Measurements from ENCODE around the gene PLAC9. TPM values are rescaled to one million over a fixed set of nuclear protein-coding genes. Genes with fewer than 3 reads are reported as not detected.

PLAC9 gene
- total and polyA plus RNA-seq, 2 experiments from 2014 or later = 1.9 TPM; not detected in 1

DNA sequence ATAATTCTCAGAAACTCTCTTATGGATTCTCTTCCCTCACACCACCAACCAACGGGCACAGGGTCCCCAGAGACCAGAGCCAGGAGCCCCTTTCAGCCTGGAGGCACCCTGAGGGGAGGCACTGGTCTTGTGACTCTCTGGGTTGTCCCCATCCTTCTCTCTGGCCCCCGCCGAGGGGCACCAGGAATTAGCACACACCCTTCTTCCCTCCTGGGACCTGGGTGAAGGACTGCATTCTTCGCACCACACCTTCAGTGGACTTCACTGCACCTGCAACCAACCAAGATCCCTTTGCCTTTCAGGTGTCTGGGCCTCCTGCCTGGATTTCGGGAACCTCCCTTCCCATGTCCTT lies 22.1 kb downstream of the PLAC9 start:
- Histone ChIP-seq H3K27me3 (no peaks in the 10 kb centered on the region), H3K9me3 (ENCODE audit: low read depth) (no peaks in the 10 kb centered on the region), H3K4me1 (ENCODE audit: low read depth) (no peaks in the 10 kb centered on the region), H3K36me3 (peaks cover 8% of the 10 kb centered on the region), H3K27ac (no peak overlapping the region), H3K4me3 (no peak overlapping the region)
- no peak for DNase-seq (ENCODE audit: low read depth in 1 of 2, low spot score in 1 of 2)
- TF ChIP-seq, protein P1, sequence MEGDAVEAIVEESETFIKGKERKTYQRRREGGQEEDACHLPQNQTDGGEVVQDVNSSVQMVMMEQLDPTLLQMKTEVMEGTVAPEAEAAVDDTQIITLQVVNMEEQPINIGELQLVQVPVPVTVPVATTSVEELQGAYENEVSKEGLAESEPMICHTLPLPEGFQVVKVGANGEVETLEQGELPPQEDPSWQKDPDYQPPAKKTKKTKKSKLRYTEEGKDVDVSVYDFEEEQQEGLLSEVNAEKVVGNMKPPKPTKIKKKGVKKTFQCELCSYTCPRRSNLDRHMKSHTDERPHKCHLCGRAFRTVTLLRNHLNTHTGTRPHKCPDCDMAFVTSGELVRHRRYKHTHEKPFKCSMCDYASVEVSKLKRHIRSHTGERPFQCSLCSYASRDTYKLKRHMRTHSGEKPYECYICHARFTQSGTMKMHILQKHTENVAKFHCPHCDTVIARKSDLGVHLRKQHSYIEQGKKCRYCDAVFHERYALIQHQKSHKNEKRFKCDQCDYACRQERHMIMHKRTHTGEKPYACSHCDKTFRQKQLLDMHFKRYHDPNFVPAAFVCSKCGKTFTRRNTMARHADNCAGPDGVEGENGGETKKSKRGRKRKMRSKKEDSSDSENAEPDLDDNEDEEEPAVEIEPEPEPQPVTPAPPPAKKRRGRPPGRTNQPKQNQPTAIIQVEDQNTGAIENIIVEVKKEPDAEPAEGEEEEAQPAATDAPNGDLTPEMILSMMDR (IDR thresholded peaks at IDR 0.05; ENCODE audit: low read depth, low read length) = no peak

DNA sequence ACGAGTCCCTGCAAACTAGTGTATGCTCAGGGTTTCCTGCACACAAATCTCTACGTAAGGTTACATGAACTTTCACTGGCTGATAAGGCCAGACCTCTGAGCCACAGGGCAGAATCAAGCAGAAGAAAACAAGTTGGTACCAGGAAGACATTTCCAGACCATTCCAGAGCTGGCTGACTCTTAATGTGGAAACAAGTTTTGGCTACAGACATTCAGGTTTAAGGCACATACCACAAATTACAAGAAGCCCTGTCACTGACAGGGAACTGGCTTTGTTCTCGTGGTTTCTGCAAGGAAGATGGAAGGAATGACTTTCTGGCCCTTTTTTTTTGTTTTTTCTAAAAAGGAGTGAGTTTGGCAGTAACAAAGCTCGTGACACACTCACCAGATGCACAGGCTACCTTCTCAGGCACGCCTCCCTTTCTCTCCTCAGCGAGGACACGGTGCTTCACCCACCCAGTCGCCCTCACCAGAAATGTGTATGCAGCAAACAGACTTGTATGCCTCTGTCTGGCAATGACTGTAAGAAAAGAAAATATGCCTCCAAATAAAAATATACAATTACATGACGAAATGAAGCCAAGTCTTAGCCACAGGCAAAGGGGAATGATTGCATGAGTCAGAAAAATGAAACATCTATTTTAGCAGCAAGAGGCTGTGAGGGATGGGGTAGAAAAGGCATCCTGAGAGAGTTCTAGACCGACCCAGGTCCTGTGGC lies 22.6 kb downstream of the PLAC9 start:
- TF ChIP-seq, protein P1 (IDR thresholded peaks at IDR 0.05; ENCODE audit: low read depth, low read length) = no peak
- Histone ChIP-seq H3K36me3 (peaks cover 8% of the 10 kb centered on the region), H3K4me1 (ENCODE audit: low read depth) (no peaks in the 10 kb centered on the region), H3K9me3 (ENCODE audit: low read depth) (no peaks in the 10 kb centered on the region), H3K27me3 (no peaks in the 10 kb centered on the region), H3K27ac (no peak overlapping the region), H3K4me3 (no peak overlapping the region)
- DNase-seq (ENCODE audit: low read depth in 1 of 2, low spot score in 1 of 2) = peak in 1 of 2 donors; percentile 94

DNA sequence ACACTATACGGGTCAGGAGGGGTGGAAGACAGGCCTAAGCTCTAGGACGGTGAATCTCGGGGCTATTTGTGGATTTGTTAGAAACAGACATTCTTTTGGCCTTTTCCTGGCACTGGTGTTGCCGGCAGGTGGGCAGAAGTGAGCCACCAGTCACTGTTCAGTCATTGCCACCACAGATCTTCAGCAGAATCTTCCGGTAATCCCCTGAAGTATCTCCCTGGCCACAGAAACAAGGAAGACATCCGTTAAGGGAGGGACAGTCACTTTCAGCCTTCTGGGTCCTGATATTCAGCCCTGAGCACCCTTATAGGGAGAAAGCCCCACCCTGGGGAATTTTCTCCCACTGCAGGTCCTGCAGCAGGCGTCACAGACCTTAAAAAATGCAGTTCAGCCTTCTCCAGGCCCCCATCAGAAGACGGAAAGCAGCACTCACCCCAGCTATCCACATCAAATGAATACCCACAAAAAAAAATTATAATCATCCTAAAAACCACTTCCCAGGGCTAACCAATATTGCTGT lies 23.2 kb downstream of the PLAC9 start:
- Histone ChIP-seq H3K9me3 (ENCODE audit: low read depth) (no peaks in the 10 kb centered on the region), H3K27ac (no peak overlapping the region), H3K4me1 (ENCODE audit: low read depth) (no peaks in the 10 kb centered on the region), H3K4me3 (no peak overlapping the region), H3K27me3 (no peaks in the 10 kb centered on the region), H3K36me3 (peaks cover 8% of the 10 kb centered on the region)
- TF ChIP-seq, protein P1 (IDR thresholded peaks at IDR 0.05; ENCODE audit: low read depth, low read length) = no peak
- DNase-seq (ENCODE audit: low read depth in 1 of 2, low spot score in 1 of 2) = no peak

DNA sequence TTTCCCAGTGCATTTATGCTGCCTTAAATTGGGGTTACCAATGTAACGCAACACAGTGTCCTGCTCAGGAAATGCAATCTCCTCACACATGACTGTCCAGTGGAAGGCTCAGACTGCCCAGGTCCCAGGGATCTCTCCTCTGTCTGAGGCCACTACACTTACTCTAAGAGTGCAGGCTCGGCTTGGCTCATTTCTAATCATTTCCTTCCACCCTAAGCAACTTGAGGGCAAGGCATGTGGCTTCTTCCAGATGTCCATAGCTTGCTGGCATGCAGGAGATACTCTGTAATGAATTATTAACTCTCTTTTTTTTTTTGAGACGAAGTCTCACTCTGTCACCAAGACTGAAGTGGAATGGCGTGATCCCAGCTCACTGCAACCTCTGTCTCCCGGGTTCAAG lies 23.7 kb downstream of the PLAC9 start:
- Histone ChIP-seq H3K27ac (no peak overlapping the region), H3K9me3 (ENCODE audit: low read depth) (no peaks in the 10 kb centered on the region), H3K4me1 (ENCODE audit: low read depth) (no peaks in the 10 kb centered on the region), H3K4me3 (no peak overlapping the region), H3K27me3 (no peaks in the 10 kb centered on the region), H3K36me3 (peaks cover 8% of the 10 kb centered on the region)
- TF ChIP-seq, protein P1 (IDR thresholded peaks at IDR 0.05; ENCODE audit: low read depth, low read length) = no peak
- DNase-seq (ENCODE audit: low read depth in 1 of 2, low spot score in 1 of 2) = no peak

DNA sequence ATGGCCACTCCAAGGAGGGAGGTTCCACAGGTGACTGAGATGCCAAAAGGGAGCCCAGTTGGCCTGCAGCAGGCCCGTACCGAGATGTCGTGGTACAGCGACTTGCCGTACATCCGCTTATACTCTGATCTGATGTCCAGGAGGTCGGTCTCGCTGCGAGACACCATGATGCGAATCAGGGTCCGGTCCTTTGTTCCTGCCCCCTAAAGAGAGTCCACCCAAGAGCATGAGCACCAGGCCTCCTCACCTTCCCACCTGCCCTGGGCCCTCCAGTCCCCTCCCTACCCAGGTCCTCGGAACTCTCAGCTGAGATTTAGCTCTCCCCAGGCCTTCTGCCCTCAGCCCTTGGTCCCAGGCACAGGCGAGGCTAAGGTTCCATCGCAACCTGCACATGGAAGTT lies 25.0 kb downstream of the PLAC9 start:
- Histone ChIP-seq H3K4me1 (ENCODE audit: low read depth) (no peaks in the 10 kb centered on the region), H3K4me3 (no peak overlapping the region), H3K27me3 (no peaks in the 10 kb centered on the region), H3K27ac (no peak overlapping the region), H3K9me3 (ENCODE audit: low read depth) (no peaks in the 10 kb centered on the region), H3K36me3 (peaks cover 10% of the 10 kb centered on the region)
- TF ChIP-seq, protein P1 (IDR thresholded peaks at IDR 0.05; ENCODE audit: low read depth, low read length) = no peak
- no peak for DNase-seq (ENCODE audit: low read depth in 1 of 2, low spot score in 1 of 2)

All from cardiac muscle cell (in vitro differentiated cells and primary cell).